ENCODE data around the gene SHISAL1. TPM values are rescaled to one million over a fixed set of nuclear protein-coding genes. Genes with fewer than 3 reads are reported as not detected.
"Not testable (repeated sequence)": the region's sequence is repeated elsewhere in the genome, so short reads cannot be mapped to it uniquely, and the experiment has no call there.

The SHISAL1 gene
- polyA plus RNA-seq, 12 donors, result 6.3 to 18.9 (median 15.4) TPM; not detected in 1

DNA sequence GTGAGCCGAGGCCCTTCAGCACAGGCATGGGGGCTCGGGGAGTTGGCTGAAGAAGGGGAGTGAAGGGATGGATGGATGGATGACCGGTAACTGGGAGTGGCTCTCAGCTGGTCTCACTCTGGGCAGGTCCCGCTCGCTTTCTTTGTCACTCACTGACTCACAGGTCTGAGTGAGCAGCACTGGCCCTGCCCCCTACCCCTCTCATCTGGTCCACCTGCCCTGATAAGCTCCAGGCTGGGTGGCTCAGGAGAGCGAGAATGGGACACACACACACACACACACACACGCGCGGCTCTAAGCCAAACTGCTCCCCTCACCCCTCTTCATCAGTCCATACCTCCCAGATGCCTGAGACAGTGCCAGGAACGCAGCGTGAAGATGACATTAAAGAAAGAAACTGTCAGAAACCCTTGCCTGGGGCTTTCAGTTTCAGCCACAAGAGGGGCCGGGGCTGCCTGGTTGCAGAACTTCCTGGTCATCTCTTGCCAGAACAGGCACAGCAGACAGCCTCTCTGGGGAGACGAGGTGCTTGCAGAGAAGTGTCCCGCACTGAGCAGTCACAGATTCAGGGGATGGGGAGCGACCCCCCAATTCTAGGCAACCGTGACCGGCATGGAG, 16.5 kb upstream of the SHISAL1 start:
- no peak for DNase-seq

- no peak for DNase-seq
Measured at GRCh38 chr22:44328762-44329161, 16.0 kb upstream of the SHISAL1 start.

DNA sequence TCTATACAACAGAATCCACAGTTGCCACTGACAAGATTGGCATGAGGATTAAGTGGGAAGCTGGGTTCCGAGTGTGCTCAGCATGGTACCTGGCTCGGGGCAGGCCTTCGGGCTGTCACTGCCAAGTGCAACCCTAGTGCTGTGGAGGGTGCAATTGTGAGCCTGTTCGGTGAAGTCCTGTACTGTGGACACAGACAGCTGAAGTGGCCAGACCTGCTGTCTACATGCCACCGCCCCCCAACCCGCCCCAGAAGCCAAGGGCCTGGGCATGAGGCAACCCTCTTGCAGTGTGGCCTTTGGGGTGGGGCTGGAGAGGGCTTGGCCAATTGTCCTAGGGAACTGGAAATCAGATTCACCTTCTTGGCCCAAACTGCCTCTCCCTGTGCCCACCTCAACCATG, 15.6 kb upstream of the SHISAL1 start:
- no peak for DNase-seq

- DNase-seq, result no peak
Measured at GRCh38 chr22:44326491-44326885, 13.7 kb upstream of the SHISAL1 start.

DNA sequence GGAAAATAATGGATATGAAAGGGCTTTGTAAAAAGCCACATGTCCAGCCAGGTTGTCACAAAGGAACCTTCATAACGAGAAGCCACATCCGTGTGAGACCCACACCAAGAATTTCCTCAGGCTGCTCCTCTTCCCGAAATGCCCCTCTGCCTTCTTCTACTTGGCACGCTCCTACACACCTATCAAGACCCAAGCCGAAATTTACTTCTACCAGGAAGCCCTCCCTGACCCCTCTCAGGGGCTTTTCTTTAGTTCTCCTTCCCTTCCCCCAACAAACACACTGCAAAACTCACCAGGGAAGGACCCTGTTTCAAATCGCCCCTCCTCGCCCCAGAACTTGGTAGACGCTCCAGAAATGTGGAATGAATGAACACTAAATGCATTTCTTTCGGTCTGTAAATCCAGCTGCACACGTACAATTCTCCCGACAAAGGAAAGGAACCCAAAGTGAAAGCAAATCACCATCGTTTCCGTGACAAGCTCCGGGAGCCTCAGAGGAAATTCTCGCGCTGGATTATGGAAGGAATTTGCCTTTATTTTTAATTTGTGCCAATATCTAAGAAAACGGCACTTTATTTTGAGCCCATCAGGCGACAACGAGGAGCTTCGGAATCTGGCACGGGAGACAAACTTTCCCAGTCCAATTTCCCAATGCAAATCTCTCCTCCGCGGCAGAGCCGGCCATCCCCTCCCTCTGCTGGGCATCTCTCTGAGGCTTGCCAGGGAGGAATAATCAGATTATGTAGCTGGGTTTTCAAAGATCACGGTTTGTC, 13.2 kb upstream of the SHISAL1 start:
- peak; percentile 62 for DNase-seq

GRCh38 chr22:44323140-44323790, 10.5 kb upstream of the SHISAL1 start:
- not testable (repeated sequence) for DNase-seq

DNA sequence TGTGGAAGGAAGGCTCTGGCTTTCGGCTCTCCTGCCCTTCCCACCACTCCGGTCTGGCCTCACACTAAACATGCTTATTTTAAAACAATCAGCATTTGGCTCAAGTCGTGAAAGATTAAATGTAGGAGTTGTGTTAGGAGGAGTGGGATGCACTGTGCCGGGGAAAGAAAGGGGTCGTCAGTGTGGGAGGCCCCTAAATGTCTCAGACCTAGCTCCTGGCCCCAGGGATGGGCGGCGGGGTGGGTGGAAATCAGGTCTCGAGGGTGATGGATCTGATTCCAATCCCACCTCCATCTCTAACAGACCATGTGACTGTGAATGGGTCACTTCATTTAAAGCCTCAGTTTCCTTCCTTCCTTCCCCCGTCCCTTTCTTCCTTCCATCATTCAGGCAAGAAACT, 6.9 kb upstream of the SHISAL1 start:
- DNase-seq, result no peak

GRCh38 chr22:44318751-44319150, 6.0 kb upstream of the SHISAL1 start:
- DNase-seq, result no peak

DNA sequence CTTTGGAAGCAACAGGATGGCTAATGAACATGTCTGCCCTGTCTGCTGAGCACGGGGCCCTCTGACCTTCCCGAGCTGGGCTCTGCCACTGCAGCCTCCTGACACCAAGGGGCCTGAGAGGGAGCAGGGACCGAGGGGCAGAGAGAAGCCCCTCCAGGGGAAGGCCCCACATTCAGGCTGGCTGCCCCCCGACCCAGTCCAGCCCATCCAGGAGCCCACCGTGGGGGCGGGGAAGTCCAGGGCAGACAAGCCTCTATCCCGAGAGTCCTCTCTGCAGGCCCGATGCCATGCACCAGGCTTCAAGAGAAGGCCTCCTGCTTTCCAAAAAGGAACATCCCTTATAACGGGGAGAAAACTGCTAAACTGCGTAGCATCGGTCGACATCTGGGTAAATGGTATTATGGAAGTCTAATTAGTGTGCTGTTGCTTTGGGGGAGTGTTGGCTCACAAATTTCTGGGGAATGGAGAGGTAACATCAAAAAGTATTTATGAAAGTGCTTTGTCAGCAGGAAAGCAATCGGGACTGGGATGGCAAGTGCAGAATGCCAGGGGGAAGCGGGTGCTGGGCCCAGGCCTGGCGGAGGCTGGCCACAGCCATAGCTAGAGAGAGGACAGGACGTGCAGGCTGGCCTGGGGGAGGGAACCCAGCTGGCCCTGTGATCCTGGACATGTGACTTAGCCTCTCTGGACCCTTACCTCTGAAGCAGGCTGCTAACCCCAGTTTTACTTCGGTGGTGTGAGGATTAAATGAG, 5.3 kb upstream of the SHISAL1 start:
- no peak for DNase-seq

DNA sequence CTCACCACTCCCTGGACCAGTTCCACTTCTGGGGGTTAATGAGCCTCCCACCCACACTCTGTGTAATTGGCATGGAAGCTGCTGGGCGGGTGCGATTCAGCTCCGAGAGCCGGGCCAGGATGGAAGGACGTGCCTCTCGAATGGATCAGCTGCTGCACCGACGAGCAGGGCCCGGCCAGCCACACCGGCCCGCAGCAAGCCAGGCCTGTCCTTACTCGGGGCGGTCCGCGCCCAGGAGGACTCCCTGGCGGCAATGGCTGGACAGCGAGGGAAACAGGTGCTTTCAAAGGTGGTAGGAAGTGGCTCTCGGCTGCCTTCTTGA, 4.3 kb upstream of the SHISAL1 start:
- DNase-seq, result no peak

GRCh38 chr22:44316393-44317122, 3.8 kb upstream of the SHISAL1 start:
- DNase-seq, result no peak

- DNase-seq, result no peak
Measured at GRCh38 chr22:44314425-44315067, 1.8 kb upstream of the SHISAL1 start.

DNA sequence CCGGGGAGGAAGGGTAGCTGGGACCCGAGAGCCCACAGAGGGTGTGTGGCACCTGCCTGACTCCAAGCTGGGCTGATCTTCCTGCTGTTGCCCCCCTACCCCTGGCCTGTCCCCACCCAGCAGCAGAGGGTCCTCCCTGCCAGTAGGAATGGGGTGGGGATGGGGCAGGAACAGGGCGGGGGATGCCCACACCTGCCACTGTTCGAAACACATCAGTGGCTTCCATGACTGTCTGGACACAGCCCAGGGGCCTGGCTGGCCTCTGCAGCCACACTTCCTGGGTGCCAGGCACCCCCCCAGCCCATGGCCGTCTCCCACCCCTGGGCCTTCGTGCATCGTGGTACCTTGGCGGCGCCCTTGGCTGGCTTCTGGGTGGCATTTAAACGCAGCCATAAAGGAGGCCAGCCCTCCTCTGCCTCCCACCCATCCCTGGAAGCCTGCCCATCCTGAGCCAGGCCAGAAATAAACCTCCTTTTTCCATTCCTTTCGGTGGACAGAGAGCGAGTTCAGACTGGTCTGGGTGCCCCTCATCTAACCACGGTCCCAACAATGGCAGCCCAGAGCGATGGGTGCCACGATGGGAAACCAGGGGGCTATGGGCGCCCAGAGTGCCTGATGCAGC, 745 bp upstream of the SHISAL1 start:
- no peak for DNase-seq

DNA sequence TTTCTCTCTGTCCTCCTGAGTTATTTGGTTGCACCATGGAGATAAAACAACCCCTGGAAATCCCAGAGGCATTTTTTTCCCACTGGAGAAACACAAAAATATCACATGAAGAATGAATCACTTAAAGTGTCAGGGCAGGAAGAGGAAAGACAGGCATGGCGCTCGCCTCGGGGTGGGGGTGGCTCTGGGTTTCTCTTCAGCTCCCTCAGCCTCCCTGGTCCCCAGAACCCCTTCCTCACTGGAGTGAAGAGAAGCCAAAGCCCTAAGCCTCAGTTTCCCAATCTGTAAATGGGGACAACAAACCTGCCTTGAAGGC, 938 bp downstream of the SHISAL1 start:
- no peak for DNase-seq

DNA sequence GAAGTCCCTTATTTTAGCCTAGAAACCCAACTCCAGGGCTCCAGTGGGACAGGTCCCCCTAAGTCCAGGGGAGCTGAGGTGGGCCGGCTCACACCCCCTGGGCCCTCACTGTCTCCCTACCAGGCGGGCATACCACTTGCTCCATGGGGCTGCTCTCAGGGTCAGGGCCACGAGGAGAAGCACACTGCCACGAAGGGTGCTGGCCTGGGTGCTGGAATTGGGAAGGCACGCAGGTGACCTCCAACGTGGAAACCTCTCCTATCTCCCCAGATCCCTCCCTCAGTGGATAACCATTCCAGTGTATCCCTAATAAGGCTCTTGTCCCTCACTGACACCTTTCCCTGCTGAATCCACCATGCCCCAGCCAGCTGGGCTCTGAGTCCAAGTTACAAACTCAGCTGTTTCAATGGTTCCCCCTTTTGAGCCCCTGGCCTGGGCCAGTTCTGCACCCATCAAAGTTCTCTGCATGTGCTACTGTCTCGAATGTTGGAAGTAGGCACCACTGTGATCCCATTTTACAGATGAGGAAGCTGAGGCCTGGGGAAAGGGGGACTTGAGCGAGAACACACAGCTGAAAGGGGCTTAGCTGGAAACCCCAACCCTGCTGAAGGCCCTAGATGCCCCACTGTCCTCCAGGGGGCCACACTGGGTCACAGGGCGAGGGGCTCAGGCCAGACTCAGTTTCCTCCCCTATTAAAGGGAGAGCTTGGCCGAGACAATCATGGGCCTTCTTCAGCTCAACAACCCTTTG, 1.5 kb downstream of the SHISAL1 start:
- no peak for DNase-seq

GRCh38 chr22:44309647-44310046, 3.1 kb downstream of the SHISAL1 start:
- no peak for DNase-seq

DNA sequence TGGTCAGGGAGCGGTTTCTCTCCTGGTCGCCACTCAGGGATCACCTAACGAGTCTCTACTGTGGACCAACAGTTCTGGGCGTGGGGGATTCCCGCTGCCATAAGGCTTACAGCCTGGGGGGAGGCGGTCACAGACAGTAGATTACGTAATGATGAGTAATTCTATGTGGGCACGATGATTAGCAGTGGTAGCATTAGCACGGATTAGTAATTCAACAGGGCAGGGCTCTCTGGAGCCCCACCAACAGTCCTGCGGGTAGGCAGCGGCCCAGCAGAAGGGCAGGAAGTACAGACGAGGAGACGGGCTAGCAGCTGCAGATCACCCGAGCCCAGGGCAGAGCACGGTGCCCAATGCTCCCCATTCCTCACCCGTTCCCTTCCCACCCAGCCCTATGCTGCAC, 3.6 kb downstream of the SHISAL1 start:
- no peak for DNase-seq

- no peak for DNase-seq
Measured at GRCh38 chr22:44307509-44308169, 5.1 kb downstream of the SHISAL1 start.

GRCh38 chr22:44305888-44306287, 6.9 kb downstream of the SHISAL1 start:
- DNase-seq, result no peak

DNA sequence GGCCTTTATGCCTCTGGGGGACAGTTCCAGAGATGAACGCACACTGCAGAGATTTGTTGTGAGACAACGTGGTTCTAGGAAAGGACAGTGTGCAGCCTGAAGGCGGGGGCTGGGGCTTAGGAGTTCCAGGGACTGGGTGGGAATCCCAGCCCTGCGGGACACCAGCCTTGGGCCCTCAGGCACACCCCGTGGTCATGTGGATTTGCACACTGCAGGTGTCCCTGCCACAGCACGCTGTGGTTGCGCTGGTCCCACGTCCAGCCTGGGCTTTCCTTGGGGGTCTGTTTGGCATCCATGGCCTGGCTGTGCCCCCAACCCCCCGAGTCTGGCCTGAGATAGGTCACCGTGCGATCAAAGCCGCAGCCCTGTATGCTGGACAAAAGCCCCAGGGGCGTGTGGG, 7.3 kb downstream of the SHISAL1 start:
- no peak for DNase-seq
